Common myeloid progenitor, CD34-positive (primary cell): ENCODE results near the gene BASP1.
"Not testable (repeated sequence)": the region's sequence is repeated elsewhere in the genome, so short reads cannot be mapped to it uniquely, and the experiment has no call there.

Experiments
- CTCF ChIA-PET: fragments of 350-600 bp; sonication (Branson Sonifier 250); formaldehyde crosslinking; loops from one replicate; lab custom pipeline; 2021; ENCODE audit warnings: antibody characterized with exemption; lab: Charles Lee
- POLR2A ChIA-PET: fragments of 350-600 bp; sonication (Branson Sonifier 250); formaldehyde crosslinking; loops from one replicate; lab custom pipeline; 2021; ENCODE audit warnings: antibody characterized with exemption; lab: Charles Lee
- DNase-seq, 3 donors: peaks; one replicate each; pipeline versions ENCODE4 v3.0.0 to v3.0.0-alpha.2; 2013
- H3K27ac ChIP-seq, 2 experiments: 1 replicate in 1 of 2; 2 replicates in 1 of 2; pipeline ENCODE4 v1.7.0; 2013; ENCODE audit warnings: inconsistent platforms in 2 of 2, low read length in 2 of 2, mild to moderate bottlenecking in 2 of 2, low read depth in 1 of 2, moderate library complexity in 1 of 2; ENCODE audit not compliant: severe bottlenecking in 2 of 2, insufficient read depth in 1 of 2, poor library complexity in 1 of 2
- H3K27me3 ChIP-seq, 5 experiments: replicated peaks in 2 of 5; 1 replicate in 3 of 5; 2 replicates in 2 of 5; pipeline versions ENCODE4 v1.6.1 to v1.7.0; 2013; ENCODE audit warnings: low read length in 4 of 5, mild to moderate bottlenecking in 2 of 5, moderate library complexity in 2 of 5, inconsistent platforms in 1 of 5; ENCODE audit not compliant: insufficient read depth in 5 of 5, control insufficient read depth in 4 of 5
- H3K36me3 ChIP-seq, 4 experiments: 1 replicate in 2 of 4; 2 replicates in 2 of 4; pipeline versions ENCODE4 v1.6.1 to v1.7.0; 2013; ENCODE audit warnings: low read length in 3 of 4, control low read depth in 1 of 4, mild to moderate bottlenecking in 1 of 4; ENCODE audit not compliant: control insufficient read depth in 4 of 4, insufficient read depth in 4 of 4
- H3K4me1 ChIP-seq, 4 experiments: 1 replicate in 3 of 4; 2 replicates in 1 of 4; pipeline versions ENCODE4 v1.6.1 to v1.7.1; 2013; ENCODE audit warnings: low read length in 3 of 4, mild to moderate bottlenecking in 3 of 4, control low read depth in 1 of 4, inconsistent platforms in 1 of 4, moderate library complexity in 1 of 4; ENCODE audit not compliant: control insufficient read depth in 4 of 4, insufficient read depth in 4 of 4; ENCODE audit errors: control extremely low read depth in 1 of 4
- H3K4me3 ChIP-seq, 7 experiments: 1 replicate in 4 of 7; 2 replicates in 3 of 7; pipeline versions ENCODE4 v1.5.1 to v1.7.0; 2013; ENCODE audit warnings: mild to moderate bottlenecking in 7 of 7, low read length in 6 of 7, moderate library complexity in 6 of 7, inconsistent platforms in 2 of 7, low read depth in 2 of 7, control low read depth in 1 of 7; ENCODE audit not compliant: insufficient read depth in 4 of 7, control insufficient read depth in 1 of 7; ENCODE audit errors: extremely low read depth in 1 of 7
- H3K9me3 ChIP-seq, 5 experiments: 1 replicate in 4 of 5; 2 replicates in 1 of 5; pipeline versions ENCODE4 v1.6.1 to v1.7.1; 2013; ENCODE audit warnings: low read length in 4 of 5, mild to moderate bottlenecking in 2 of 5, inconsistent platforms in 1 of 5, low read depth in 1 of 5, moderate library complexity in 1 of 5; ENCODE audit not compliant: control insufficient read depth in 4 of 5, insufficient read depth in 2 of 5; ENCODE audit errors: control extremely low read depth in 1 of 5
- WGBS: methylation state at CpG from one replicate; pipeline ENCODE4 v1.1.5; 2013; ENCODE audit not compliant: insufficient coverage; 5-methylcytosine and 5-hydroxymethylcytosine counted together

Gene BASP1

DNA sequence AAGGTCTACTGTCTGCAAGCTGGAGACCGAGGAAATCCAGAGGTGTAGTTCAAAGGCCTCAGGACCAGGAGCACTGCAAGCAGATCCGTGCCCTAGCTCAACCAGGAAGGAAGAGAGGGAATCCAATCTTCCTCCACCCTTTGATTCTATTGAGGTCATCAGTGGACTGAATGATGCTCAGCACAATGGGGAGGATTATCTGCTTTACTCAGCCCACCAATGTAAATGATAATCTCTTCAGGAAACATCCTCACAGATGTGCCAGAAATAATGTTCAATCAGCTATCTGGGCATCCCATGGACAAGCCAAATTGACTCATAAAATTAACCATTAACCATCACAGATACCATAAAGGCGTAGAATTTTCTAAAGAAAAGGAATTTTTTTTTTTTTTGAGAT, 92.0 kb downstream of the BASP1 start:
- CTCF ChIA-PET = interaction anchor here (0.7 kb wide), 1 partner anchor 540 kb away, joined by 4 read pairs; no protein-coding TSS in a partner anchor
- DNase-seq = no peak

DNA sequence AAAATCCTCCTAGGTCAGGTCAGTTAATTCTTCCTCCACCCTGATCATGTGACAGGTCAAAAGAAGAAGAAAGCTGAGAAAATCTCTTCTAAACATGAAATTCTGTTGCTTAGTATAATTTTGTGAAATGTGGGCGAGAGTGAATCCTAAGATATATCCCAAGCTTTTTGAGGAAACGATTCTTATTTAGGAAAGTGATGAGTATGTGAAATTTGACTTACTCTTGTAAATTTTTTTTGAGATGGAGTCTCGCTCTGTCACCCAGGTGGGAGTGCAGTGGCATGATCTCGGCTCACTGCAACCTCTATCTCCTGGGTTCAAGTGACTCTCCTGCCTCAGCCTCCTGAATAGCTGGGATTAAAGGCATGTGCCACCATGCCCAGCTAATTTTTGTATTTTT, 93.1 kb downstream of the BASP1 start:
- H3K4me3 ChIP-seq, H3K27me3 ChIP-seq, H3K4me1 ChIP-seq, H3K36me3 ChIP-seq, POLR2A ChIA-PET, DNase-seq, H3K27ac ChIP-seq, H3K9me3 ChIP-seq, CTCF ChIA-PET: not testable (repeated sequence)
- 100% methylated on average over 4 of the region's 4 CpGs for WGBS

More for the DNA sequence above, 92.0 kb downstream of the BASP1 start:
- WGBS = 100% methylated on average over 2 of the region's 3 CpGs
- Histone ChIP-seq H3K36me3 (no peaks in the 10 kb centered on the region), H3K4me3 (no peak overlapping the region), H3K4me1 (peaks cover 0 to under 1% (median 0%) of the 10 kb centered on the region in 4 experiments), H3K9me3 (no peaks in the 10 kb centered on the region), H3K27me3 (no peaks in the 10 kb centered on the region), H3K27ac (no peak overlapping the region)
- POLR2A ChIA-PET = no interaction called here

DNA sequence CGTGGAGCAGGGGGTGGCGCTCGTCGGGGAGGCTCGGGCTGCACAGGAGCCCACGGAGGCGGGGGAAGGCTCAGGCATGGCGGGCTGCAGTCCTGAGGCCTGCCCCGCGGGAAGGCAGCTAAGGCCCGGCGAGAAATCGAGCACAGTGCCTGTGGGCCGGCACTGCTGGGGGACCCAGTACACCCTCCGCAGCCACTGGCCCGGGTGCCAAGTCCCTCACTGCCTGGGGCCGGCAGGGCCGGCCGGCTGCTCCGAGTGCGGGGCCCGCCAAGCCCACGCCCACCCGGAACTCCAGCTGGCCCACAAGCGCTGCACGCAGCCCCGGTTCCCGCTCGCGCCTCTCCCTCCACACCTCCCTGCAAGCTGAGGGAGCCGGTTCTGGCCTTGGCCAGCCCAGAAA, 94.4 kb downstream of the BASP1 start:
- H3K4me1 ChIP-seq = peaks cover 3 to 13% (median 10%) of the 10 kb centered on the region in 4 experiments
- POLR2A ChIA-PET, DNase-seq, CTCF ChIA-PET, H3K27me3 ChIP-seq, H3K27ac ChIP-seq, H3K36me3 ChIP-seq, H3K9me3 ChIP-seq, H3K4me3 ChIP-seq: not testable (repeated sequence)
- no CpG with 5 or more reads among the region's 31 CpGs for WGBS

DNA sequence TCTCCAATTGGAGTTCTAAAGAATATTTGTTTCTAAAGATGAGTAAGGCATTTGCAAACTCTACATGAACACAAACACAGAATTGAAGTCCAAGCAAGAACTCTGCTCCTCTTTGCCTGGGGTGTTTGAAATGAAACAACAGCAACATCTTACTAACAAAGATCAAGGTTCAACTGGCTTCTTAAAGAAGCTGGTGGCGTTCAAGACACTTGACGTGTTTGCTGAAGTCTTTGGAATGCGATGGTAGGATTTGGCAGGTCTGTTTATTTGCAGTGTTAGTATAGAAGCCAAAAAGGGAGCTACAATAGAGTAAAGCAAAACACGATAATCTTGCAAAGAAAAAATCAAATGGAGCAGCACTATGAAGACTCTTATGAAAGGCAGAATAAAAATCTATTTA, 94.9 kb downstream of the BASP1 start:
- peaks cover 9 to 18% (median 16%) of the 10 kb centered on the region in 4 experiments for H3K4me1 ChIP-seq
- no peak for DNase-seq
- POLR2A ChIA-PET = no interaction called here
- 100% methylated on average over 3 of the region's 4 CpGs for WGBS
- CTCF ChIA-PET = no interaction called here
- no peaks in the 10 kb centered on the region for H3K27me3 ChIP-seq
- no peak overlapping the region for H3K27ac ChIP-seq
- H3K36me3 ChIP-seq = no peaks in the 10 kb centered on the region
- H3K9me3 ChIP-seq = no peaks in the 10 kb centered on the region
- H3K4me3 ChIP-seq = no peak overlapping the region

DNA sequence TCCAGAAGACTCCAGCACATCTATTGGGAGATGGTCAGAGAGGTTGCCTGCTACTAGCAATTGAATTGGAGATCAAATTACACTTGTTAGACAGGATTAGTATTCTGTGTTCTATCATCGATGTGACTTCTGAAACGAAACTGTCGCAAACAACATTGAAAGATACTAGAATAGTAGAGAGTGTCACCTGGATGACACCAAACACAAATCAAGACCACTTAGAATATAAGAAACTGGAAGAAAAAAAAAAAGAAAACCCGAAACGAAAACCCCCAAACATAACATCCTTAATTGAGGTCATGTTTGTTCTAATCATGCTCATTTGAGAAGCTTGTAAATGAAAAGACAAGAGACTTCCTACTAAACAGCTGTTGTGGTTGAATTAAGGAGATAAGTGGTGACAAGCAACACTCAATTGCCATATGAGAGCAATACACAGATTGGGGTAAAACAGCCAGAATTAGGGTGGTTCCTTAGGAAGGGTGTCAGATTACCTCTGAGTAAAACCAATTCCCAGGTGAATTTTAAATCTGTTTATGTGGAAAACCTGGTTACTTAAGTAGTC, 97.6 kb downstream of the BASP1 start:
- no CpG with 5 or more reads among the region's 5 CpGs for WGBS
- ChIA-PET POLR2A (no interaction called here), CTCF (no interaction called here)

DNA sequence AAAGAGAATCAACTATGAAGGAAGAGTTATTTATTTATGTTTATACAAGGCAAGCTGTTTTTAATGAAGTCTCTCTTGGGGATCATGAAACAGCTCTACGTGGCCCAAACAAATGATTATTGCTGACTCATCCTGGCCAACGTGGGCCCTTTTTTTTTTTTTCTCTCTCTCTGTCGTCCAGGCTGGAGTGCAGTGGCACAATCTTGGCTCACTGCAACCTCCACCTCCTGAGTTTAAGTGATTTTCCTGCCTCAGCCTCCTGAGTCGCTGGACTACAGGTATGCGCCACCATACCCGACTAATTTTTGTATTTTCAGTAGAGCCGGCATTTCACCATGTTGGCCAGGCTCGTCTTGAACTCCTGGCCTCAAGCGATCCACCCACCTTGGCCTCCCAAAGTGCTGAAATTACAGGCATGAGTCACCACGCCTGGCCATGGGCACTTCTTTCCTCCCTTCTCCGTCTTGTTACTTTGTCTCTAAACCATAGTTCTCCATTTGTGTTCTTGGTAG, 98.3 kb downstream of the BASP1 start:
- H3K36me3 ChIP-seq = no peaks in the 10 kb centered on the region
- peak; percentile 4 to 56 (median 56) for DNase-seq

More for the DNA sequence above, 97.6 kb downstream of the BASP1 start:
- Histone ChIP-seq H3K9me3 (no peaks in the 10 kb centered on the region), H3K36me3 (no peaks in the 10 kb centered on the region), H3K4me3 (no peak overlapping the region), H3K4me1 (peaks cover 14 to 27% (median 22%) of the 10 kb centered on the region in 4 experiments), H3K27ac (no peak overlapping the region), H3K27me3 (no peaks in the 10 kb centered on the region)
- peak; percentile 14 to 84 (median 70) for DNase-seq

DNA sequence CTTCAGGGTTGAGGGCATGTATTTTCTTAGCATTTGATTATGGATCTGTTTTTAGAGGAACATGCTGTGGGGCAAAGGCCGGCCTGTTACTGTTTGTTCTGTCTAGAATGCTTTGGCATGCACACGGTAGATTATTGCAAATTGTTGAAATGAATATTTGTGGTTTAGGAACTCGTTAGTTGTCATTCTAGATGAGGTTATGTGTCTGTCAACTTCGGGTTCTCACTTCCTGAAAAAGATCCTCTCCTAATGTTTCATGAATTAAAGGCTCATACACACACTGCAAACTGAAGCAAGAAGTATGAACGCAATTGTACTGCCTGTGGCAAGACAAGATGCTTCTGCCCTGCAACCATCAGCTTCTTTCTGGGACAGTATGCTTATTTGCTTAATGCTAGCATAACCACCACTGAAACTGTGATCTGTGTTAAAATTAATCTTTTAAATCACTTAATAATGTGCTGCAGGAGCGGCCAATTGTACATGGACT, 99.6 kb downstream of the BASP1 start:
- CTCF ChIA-PET = no interaction called here
- Histone ChIP-seq H3K4me1 (peaks cover 14 to 27% (median 22%) of the 10 kb centered on the region in 4 experiments), H3K9me3 (no peaks in the 10 kb centered on the region), H3K27ac (no peak overlapping the region), H3K36me3 (no peaks in the 10 kb centered on the region), H3K4me3 (peak overlapping the region in 1 of 7 experiments; percentile 17), H3K27me3 (no peaks in the 10 kb centered on the region)
- POLR2A ChIA-PET = interaction anchor here (0.6 kb wide), 1 partner anchor 970 kb away, joined by 5 read pairs; no protein-coding TSS in a partner anchor
- DNase-seq = peak; percentile 9 to 66 (median 55)
- WGBS = 5% methylated on average over 3 of the region's 6 CpGs

More for the DNA sequence above, 98.3 kb downstream of the BASP1 start:
- Histone ChIP-seq H3K27ac (no peak overlapping the region), H3K27me3 (no peaks in the 10 kb centered on the region), H3K4me1 (peaks cover 14 to 27% (median 22%) of the 10 kb centered on the region in 4 experiments), H3K4me3 (no peak overlapping the region), H3K9me3 (no peaks in the 10 kb centered on the region)
- 91% methylated on average over 8 of the region's 11 CpGs for WGBS
- CTCF ChIA-PET = no interaction called here
- POLR2A ChIA-PET = no interaction called here
